Urinary bladder (tissue), 4 donors: ENCODE data around the gene RNPEPL1. TPM values are rescaled to one million over a fixed set of nuclear protein-coding genes. Genes with fewer than 3 reads are reported as not detected.
"Not testable (repeated sequence)": the region's sequence is repeated elsewhere in the genome, so short reads cannot be mapped to it uniquely, and the experiment has no call there.

Experiments
- DNase-seq: peaks from one replicate; pipeline ENCODE4 v3.0.0-alpha.2; 2015; ENCODE audit errors: extremely low spot score
- H3K27ac ChIP-seq: one replicate; pipeline ENCODE4 v1.5.1; 2013; ENCODE audit warnings: low read depth, mild to moderate bottlenecking, moderate library complexity
- H3K36me3 ChIP-seq: one replicate; pipeline ENCODE4 v1.6.1; 2013; ENCODE audit warnings: mild to moderate bottlenecking, moderate library complexity; ENCODE audit not compliant: insufficient read depth
- H3K4me1 ChIP-seq: one replicate; pipeline ENCODE4 v1.6.1; 2013; ENCODE audit warnings: mild to moderate bottlenecking, moderate library complexity; ENCODE audit not compliant: insufficient read depth
- H3K4me3 ChIP-seq: one replicate; pipeline ENCODE4 v1.5.1; 2013; ENCODE audit warnings: low read depth, low read length
- WGBS: extraction: QIAGEN DNeasy Blood & Tissue Kit; methylation state at CpG from one replicate; pipeline ENCODE4 v1.1.7; 2013; 5-methylcytosine and 5-hydroxymethylcytosine counted together
- polyA plus RNA-seq: library from polyadenylated mRNA; stranded (reverse); fragments of 200-250 nt; gene quantifications from one replicate; pipeline ENCODE4 v1.2.3, GENCODE V29; 2013
- total RNA-seq: library from RNA; depleted of rRNA; stranded (reverse); fragments of >200 nt; gene quantifications from one replicate; pipeline ENCODE4 v1.2.3, GENCODE V29; 2014
- donor health status: healthy with polysubstance abuse.
- donor health status: healthy.

The RNPEPL1 gene
- total and polyA plus RNA-seq, 2 donors, result 14.5 to 76.3 TPM

DNA sequence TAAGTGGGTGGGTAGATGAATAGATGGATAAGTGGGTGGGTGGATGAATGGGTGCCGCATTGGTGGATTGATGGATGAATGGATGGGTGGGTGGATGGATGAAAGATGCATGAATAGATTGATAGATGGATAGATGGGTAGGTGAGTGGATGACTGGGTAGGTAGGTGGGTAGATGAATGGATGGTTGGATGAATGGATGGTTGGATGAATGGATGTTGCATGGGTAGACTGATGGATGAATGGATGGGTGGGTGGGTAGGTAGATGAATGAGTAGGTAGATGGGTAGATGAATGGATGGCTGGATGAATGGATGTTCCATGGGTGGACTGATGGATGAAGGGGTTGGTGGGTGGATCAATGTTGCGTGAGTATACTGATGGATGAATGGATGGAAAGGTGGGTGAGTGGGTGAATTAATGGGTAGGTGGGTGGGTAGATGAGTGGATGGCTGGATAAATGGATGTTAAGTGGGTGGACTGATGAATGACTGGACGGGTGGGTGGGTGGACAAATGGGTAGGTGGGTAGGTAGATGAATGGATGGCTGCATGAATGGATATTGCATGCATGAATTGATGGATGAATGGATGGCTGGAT, 41.0 kb upstream of the RNPEPL1 start:
- no peak overlapping the region for H3K27ac ChIP-seq
- H3K4me1 ChIP-seq, result no peaks in the 10 kb centered on the region
- DNase-seq, result no peak
- H3K4me3 ChIP-seq, result no peak overlapping the region
- 93% methylated on average over 3 of the region's 3 CpGs for WGBS
- H3K36me3 ChIP-seq, result no peaks in the 10 kb centered on the region

DNA sequence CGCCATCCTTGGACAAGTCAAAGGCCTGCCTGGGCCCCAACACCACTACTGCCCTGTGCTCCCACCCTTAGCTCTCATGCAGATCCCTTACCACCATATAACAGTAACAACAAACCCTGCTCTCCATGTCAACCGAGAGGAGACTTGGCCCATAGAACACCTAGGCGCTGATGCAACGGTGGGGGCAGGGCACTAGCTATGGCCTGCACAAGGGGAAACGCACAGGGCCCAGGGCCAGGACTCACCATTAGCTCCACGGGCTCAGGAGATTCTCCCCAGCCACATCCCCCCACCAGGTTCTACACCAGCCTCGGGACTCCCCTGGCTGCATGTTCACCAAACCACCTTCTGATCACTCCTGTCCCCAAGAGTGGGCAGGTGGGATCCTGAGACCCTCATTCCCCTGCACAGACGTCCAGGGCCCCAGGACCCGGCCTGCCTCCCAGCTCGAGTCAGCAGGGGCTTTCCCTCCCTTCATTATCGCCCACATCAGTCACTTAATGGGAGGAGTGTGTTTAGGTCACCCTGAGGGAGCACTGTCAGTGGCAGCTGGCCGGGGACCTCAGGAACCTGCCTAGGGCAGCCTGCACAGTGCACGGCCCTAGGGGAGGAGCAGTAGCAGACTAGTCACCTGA, 39.8 kb upstream of the RNPEPL1 start:
- WGBS, result 91% methylated on average over 13 of the region's 13 CpGs
- DNase-seq, result no peak
- Histone ChIP-seq H3K27ac (no peak overlapping the region), H3K4me1 (no peaks in the 10 kb centered on the region), H3K4me3 (no peak overlapping the region), H3K36me3 (no peaks in the 10 kb centered on the region)

DNA sequence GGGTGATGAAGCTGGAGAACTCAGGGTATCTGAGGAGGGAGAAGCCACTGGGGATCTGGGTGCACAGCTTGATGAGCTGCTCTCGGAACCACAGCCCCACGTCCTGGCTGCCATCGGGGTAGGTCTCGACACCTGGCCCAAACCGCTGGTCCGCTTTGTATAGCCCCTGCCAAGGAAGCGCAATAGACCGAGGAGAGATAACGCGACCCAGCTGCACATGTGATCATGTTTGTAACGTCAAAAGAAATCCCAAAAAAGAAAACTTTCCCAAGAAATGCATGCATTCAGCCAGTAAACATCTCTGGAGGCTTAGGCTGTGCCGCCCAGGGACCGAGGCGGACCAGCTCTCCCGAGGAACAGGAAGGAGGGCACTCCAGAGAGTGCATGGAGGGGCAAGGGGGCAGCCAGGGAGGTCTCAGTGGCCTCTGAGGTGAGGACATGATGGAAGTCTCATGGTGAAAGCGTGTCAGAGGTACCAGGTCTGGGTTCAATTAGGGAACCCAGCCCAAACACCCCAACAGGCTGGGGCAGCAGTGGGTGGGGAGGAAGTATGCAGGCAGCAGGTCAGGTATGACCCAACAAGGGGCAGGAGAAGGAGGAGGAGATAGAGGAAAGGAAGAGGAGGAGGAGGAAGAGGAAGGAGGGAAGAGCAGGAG, 38.8 kb upstream of the RNPEPL1 start:
- Histone ChIP-seq H3K36me3 (no peaks in the 10 kb centered on the region), H3K4me1 (no peaks in the 10 kb centered on the region), H3K4me3 (no peak overlapping the region), H3K27ac (no peak overlapping the region)
- DNase-seq, result no peak
- 92% methylated on average over 16 of the region's 16 CpGs for WGBS

DNA sequence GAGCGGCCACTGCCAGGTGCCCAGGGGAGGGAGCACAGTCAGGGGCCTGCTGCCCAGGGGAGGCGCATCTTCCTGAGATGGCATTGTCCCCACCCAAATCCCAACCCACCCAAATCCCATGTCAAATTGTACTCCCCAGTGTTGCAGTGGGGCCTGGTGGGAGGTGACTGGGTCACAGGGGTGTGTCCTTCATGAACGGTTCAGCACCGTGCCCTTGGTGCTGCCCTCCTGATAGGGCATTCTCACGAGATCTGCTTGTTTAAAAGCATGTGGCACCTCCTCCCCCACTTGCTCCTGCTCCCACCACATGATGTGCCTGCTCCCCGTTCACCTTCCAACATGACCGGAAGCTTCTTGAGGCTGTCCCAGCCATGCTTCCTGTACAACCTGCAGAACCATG, 38.1 kb upstream of the RNPEPL1 start:
- H3K27ac ChIP-seq, result no peak overlapping the region
- H3K36me3 ChIP-seq, result no peaks in the 10 kb centered on the region
- H3K4me3 ChIP-seq, result no peak overlapping the region
- DNase-seq, result no peak
- H3K4me1 ChIP-seq, result no peaks in the 10 kb centered on the region
- WGBS, result 97% methylated on average over 7 of the region's 7 CpGs

DNA sequence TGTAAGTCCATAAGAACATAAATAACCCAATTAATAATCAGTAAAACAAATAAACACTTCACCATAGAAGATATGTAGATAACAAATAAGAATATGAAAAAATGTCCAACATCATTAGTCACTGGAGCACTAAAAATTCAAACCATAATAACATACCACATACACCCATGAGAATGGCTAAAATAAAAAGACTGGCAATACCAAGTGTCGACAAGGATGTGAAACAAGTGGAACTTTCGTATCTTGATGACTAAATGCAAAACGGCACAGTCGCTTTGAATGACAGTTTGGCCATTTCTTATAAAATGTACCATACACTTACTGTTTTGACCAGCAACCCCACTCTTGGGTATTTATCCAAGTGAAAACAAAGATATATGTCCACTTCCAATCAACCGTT, 37.2 kb upstream of the RNPEPL1 start:
- H3K4me3 ChIP-seq, result no peak overlapping the region
- no peaks in the 10 kb centered on the region for H3K36me3 ChIP-seq
- no peaks in the 10 kb centered on the region for H3K4me1 ChIP-seq
- no peak for DNase-seq
- 96% methylated on average over 5 of the region's 5 CpGs for WGBS
- H3K27ac ChIP-seq, result no peak overlapping the region

DNA sequence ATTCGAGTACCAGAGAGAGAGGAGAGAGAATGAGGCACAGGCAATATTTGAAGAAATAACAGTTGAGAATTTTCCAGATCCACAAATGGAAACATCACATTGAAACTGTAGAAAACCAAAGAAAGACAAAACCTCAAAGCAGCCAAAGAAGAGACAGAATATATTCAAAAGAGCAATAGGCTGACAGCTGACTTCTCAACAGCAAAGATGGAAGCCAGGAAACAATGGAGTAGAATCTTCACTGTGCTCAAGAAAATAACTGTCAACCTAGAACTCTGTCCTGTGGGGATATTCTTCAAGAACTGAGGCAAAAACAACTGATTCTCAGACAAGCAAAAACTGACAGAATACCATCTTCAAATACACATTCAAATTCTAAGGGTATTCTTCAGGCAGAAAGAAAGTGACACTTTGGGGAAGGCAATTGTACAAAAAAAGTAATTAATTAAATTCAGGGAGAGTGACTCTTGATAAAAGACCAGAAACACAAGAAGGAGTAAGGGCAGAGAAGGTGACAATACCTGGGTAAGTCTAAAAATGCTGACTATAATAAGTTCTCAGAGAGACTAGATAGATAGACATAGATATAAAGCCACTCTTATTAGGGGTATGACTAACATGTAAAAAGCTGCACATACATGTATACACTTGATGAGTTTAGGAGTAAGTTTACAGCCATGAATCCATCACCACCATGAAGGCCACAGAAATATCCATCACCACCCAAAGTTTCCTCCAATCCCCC, 36.1 kb upstream of the RNPEPL1 start:
- Histone ChIP-seq H3K4me3 (no peak overlapping the region), H3K4me1 (no peaks in the 10 kb centered on the region), H3K36me3 (no peaks in the 10 kb centered on the region), H3K27ac (no peak overlapping the region)
- 100% methylated on average over 1 of the region's 1 CpG for WGBS
- no peak for DNase-seq

DNA sequence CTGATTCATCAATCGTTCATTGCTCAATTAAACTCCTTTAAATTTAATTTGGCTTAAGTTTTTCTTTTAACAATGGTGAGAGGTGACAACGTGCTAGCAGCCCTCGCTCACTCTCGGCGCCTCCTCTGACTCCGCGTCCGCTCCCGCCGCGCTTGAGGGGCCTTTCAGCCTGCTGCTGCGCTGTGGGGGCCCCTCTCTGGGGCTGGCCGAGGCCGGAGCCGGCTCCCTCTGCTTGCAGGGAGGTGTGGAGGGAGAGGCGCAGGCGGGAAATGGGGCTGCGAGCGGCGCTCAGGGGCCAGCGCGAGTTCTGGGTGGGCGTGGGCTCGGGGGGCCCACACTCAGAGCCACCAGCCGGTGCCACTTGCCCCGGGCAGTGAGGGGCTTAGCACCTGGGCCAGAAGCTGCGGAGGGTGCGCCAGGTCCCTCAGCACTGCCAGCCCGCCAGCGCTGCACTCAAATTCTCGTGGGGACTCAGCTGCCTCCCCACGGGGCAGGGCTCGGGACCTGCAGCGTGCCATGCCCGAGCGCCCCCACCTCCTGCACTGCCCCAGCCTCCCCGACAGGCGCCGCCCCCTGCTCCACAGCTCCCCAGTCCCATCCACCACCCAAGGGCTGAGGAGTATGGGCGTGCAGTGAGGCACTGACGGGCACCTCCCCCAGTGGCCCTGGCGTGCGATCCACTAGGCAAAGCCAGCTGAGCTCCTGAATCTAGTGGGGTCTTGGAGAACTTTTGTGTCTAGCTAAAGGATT, 30.1 kb upstream of the RNPEPL1 start:
- no peaks in the 10 kb centered on the region for H3K36me3 ChIP-seq
- H3K4me3 ChIP-seq, result no peak overlapping the region
- no peak overlapping the region for H3K27ac ChIP-seq
- 96% methylated on average over 43 of the region's 43 CpGs for WGBS
- no peak for DNase-seq
- no peaks in the 10 kb centered on the region for H3K4me1 ChIP-seq

DNA sequence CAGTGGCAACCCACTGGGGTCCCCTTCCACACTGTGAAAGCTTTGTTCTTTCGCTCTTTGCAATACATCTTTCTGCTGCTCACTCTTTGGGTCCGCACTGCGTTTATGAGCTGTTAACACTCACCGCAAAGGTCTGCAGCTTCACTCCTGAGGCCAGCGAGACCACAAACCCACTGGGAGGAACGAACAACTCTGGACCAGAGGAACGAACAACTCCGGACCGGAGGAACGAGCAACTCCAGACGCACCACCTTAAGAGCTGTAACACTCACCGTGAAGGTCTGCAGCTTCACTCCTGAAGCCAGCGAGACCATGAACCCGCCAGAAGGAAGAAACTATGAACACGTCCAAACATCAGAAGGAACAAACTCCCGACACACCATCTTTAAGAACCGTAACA, 29.2 kb upstream of the RNPEPL1 start:
- H3K36me3 ChIP-seq, H3K27ac ChIP-seq, H3K4me3 ChIP-seq, DNase-seq, H3K4me1 ChIP-seq: not testable (repeated sequence)
- 97% methylated on average over 17 of the region's 17 CpGs for WGBS

DNA sequence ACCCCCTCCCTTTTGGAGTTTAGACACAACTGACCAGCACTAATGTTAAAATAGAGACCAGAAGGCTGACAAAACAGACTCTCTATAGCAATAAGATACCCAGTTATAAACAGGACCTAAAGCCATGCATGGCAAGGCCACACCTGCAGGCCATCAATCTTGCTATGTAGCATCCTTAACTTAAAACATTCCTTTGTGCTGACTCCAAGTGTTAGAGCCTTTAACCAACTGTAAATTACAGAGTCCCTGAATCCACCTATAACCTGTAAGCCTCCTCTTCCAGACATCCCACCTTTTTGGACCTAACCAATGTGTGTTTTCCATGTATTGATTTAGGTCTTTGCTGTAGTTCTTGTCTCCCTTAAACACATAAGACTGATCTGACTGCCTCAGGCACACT, 28.4 kb upstream of the RNPEPL1 start:
- no peaks in the 10 kb centered on the region for H3K4me1 ChIP-seq
- H3K36me3 ChIP-seq, result no peaks in the 10 kb centered on the region
- no peak overlapping the region for H3K27ac ChIP-seq
- H3K4me3 ChIP-seq, result no peak overlapping the region
- no peak for DNase-seq

DNA sequence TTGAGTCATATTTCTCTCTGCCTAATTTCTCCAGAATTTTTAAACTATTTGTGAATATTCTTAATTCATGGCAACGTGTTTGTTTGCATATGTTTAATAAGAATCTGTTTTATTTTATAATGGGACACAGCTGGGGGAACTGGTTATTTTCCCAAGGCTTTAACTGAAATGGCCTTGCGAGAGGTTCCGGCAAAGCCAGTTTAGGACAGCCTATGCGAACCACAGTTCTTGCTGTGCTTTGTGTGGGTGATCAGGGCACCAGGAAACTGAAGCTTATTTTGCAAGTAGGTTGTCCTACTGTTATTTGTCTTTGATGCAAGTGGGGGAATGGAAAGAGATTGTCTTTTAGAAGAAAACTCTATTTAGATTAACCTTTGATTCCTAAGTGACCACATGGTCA, 17.0 kb upstream of the RNPEPL1 start:
- Histone ChIP-seq H3K27ac (no peak overlapping the region), H3K4me1 (no peaks in the 10 kb centered on the region), H3K4me3 (no peak overlapping the region), H3K36me3 (no peaks in the 10 kb centered on the region)
- 94% methylated on average over 4 of the region's 4 CpGs for WGBS
- no peak for DNase-seq

DNA sequence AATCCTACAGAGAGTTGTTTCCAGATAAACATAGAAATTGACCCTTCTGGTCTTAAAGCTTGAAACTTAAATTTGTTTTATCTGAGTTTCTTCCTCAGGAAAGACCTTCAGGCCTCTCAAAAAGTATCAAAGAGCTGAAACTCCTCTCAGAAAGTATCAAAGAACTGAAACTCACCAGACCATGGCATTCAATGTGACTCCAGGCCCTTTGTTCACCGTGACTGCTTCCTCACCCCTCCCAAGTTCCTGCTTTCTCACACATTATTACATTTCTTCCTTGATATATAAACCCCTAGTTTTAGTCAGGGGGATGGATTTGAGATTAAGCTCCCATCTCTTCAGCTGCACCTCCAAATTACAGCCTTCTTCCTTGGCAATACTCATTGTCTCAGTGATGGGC, 16.5 kb upstream of the RNPEPL1 start:
- Histone ChIP-seq H3K4me3 (no peak overlapping the region), H3K4me1 (no peaks in the 10 kb centered on the region), H3K36me3 (no peaks in the 10 kb centered on the region), H3K27ac (no peak overlapping the region)
- WGBS, result 37% methylated on average over 1 of the region's 1 CpG
- DNase-seq, result no peak

DNA sequence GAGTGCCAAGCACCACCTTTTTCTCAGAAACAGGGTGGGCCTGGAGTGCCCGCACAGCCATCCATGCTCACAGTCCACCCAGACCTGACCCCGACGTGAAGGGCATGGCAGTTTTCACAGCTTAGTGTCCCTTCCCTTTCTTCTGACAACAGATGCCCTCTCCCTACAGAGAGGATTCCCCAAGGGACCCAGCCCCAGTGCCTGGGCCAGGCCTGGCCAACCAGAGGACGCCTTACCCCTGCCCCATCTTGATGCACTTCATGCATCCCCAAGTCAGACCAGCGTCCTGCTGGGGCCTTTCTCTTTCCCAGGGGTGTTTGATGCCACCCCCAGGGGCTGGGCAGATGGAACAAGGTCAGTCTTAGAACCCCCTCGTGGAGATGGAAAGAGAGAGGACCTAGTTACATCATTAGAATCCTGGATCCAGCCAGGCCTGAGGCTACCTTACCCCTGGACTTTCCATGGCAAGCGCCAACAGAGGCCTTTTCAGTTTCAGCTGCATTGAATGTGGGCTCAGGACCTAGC, 14.3 kb upstream of the RNPEPL1 start:
- WGBS, result 92% methylated on average over 7 of the region's 7 CpGs
- H3K4me1 ChIP-seq, result no peaks in the 10 kb centered on the region
- no peaks in the 10 kb centered on the region for H3K36me3 ChIP-seq
- DNase-seq, result no peak
- no peak overlapping the region for H3K4me3 ChIP-seq
- H3K27ac ChIP-seq, result no peak overlapping the region

DNA sequence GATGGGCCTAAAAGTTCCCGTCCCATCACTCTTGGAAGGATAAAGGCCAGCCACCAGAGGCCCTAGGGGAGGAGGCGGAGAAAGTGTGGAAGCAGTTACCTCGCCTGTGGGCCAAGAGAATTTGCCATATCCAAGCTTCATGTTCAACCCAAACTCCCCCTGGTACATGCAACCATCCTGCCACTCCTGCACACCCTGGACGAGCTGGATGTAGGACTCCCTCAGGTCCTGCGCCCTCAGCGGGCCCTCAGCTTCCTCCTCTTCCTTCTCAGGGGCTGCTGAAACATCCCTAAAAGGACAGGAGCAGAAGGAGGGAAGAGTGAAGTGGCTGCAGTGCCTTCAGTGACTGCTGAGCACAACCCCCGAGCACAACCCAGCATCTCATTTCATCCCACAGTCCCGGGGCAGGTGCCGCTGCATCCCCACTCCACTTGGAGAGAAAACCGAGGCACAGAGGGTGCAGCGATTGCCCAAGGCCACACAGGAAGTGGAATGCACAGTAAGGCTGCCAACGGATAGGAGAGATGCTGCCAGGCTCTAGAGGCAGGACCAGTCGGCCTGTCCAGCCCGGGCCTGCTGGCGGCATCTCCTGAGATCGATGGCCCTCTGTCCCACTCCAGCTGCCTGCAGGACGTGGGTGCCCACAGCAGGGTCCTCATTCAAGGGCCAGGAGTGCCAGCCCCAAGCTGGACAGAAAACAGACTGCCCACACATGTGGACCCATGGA, 13.4 kb upstream of the RNPEPL1 start:
- no peak for DNase-seq
- 94% methylated on average over 17 of the region's 17 CpGs for WGBS
- Histone ChIP-seq H3K4me3 (no peak overlapping the region), H3K4me1 (no peaks in the 10 kb centered on the region), H3K27ac (no peak overlapping the region), H3K36me3 (no peaks in the 10 kb centered on the region)
